Measurements from ENCODE around the gene IL3.

IL3 gene

DNA sequence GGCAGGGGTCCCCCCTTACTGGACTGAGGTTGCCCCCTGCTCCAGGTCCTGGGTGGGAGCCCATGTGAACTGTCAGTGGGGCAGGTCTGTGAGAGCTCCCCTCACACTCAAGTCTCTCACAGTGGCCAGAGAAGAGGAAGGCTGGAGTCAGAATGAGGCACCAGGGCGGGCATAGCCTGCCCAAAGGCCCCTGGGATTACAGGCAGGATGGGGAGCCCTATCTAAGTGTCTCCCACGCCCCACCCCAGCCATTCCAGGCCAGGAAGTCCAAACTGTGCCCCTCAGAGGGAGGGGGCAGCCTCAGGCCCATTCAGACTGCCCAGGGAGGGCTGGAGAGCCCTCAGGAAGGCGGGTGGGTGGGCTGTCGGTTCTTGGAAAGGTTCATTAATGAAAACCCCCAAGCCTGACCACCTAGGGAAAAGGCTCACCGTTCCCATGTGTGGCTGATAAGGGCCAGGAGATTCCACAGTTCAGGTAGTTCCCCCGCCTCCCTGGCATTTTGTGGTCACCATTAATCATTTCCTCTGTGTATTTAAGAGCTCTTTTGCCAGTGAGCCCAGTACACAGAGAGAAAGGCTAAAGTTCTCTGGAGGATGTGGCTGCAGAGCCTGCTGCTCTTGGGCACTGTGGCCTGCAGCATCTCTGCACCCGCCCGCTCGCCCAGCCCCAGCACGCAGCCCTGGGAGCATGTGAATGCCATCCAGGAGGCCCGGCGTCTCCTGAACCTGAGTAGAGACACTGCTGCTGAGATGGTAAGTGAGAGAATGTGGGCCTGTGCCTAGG, 13.0 kb downstream of the IL3 start, which contains the start of gene CSF2:
Gene CSF2, plus strand, starts transcription at position 559 of the 783 bp plus-strand sequence. Its CDS starts 35 bp downstream, at position 594.
- DNase-seq (ENCODE audit: low spot score) = no peak

DNA sequence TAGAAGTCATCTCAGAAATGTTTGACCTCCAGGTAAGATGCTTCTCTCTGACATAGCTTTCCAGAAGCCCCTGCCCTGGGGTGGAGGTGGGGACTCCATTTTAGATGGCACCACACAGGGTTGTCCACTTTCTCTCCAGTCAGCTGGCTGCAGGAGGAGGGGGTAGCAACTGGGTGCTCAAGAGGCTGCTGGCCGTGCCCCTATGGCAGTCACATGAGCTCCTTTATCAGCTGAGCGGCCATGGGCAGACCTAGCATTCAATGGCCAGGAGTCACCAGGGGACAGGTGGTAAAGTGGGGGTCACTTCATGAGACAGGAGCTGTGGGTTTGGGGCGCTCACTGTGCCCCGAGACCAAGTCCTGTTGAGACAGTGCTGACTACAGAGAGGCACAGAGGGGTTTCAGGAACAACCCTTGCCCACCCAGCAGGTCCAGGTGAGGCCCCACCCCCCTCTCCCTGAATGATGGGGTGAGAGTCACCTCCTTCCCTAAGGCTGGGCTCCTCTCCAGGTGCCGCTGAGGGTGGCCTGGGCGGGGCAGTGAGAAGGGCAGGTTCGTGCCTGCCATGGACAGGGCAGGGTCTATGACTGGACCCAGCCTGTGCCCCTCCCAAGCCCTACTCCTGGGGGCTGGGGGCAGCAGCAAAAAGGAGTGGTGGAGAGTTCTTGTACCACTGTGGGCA, 13.8 kb downstream of the IL3 start:
- DNase-seq (ENCODE audit: low spot score) = no peak

DNA sequence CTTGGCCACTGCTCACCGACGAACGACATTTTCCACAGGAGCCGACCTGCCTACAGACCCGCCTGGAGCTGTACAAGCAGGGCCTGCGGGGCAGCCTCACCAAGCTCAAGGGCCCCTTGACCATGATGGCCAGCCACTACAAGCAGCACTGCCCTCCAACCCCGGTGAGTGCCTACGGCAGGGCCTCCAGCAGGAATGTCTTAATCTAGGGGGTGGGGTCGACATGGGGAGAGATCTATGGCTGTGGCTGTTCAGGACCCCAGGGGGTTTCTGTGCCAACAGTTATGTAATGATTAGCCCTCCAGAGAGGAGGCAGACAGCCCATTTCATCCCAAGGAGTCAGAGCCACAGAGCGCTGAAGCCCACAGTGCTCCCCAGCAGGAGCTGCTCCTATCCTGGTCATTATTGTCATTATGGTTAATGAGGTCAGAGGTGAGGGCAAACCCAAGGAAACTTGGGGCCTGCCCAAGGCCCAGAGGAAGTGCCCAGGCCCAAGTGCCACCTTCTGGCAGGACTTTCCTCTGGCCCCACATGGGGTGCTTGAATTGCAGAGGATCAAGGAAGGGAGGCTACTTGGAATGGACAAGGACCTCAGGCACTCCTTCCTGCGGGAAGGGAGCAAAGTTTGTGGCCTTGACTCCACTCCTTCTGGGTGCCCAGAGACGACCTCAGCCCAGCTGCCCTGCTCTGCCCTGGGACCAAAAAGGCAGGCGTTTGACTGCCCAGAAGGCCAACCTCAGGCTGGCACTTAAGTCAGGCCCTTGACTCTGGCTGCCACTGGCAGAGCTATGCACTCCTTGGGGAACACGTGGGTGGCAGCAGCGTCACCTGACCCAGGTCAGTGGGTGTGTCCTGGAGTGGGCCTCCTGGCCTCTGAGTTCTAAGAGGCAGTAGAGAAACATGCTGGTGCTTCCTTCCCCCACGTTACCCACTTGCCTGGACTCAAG, 14.6 kb downstream of the IL3 start:
- DNase-seq (ENCODE audit: low spot score) = no peak

DNA sequence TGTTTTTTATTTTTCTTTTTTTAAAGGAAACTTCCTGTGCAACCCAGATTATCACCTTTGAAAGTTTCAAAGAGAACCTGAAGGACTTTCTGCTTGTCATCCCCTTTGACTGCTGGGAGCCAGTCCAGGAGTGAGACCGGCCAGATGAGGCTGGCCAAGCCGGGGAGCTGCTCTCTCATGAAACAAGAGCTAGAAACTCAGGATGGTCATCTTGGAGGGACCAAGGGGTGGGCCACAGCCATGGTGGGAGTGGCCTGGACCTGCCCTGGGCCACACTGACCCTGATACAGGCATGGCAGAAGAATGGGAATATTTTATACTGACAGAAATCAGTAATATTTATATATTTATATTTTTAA, 15.2 kb downstream of the IL3 start:
- DNase-seq (ENCODE audit: low spot score) = no peak

DNA sequence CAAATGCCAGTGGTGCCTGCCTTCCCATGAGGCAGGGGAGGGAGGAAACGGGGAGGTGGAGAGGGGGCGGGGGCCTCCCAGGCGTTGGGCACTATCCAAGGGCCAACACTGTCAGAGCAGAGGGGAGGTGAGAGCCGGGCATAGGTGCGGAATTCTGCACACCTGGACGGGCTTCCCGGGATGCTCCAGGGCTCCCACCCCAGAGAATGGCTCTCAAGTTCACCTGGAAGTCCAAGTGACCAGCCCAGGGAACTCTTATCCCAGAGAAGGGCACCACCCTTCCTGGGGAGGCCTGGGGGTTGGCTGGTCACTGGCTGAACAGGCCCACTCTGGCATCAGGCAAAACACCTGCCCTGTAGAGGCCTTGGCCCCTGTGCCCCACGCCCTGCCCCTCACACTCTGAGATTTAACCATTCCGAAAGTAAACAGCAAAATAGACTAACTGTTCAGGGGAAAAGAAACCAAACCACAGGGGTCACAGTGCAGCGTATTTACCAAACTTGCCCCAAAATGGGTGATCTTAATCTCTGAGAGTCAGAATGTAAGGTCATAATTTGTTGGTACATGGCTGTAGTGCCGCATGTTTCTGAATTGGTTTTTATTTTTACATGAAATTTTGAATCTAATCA, 15.9 kb downstream of the IL3 start:
- DNase-seq (ENCODE audit: low spot score) = no peak

DNA sequence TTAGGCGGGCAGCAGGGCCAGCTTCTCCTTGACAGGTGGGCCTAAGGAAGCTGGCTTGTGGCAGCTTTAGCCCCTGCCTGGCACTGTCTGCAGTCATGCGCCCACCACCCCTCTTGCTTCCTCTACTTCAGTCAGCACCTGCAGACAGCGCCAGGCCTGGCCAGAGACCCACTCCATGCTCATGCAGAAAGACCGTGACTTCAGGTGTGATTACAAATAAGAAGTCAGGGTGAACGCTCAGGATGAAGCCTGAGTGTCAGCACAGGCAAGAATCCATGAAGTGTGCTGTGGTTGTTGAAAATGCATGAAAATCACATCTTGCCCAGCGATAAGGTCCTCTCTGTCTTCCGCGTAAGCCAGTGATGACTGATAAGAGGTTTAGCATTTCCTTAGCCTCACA, 16.5 kb downstream of the IL3 start:
- no peak for DNase-seq (ENCODE audit: low spot score)

DNA sequence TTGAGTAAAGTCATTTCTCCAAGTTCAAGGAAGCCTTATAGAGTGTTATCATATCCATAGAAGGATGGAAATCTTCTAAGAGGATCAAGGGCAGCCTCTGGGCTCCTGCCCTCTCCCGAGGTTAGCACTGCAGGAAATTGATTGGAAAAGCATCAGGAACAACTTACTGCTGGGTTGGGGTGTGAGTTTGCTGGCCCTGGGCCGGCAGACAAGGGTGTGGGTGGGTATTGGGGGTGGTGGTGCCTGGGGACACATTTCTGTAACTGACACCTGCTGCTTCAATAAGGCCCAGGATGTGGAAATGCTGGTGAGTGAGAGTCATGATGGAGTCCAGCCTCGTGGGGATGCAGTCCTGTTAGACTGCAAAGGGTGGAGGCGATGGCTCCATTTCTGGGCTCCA, 18.6 kb downstream of the IL3 start:
- no peak for DNase-seq (ENCODE audit: low spot score)

DNA sequence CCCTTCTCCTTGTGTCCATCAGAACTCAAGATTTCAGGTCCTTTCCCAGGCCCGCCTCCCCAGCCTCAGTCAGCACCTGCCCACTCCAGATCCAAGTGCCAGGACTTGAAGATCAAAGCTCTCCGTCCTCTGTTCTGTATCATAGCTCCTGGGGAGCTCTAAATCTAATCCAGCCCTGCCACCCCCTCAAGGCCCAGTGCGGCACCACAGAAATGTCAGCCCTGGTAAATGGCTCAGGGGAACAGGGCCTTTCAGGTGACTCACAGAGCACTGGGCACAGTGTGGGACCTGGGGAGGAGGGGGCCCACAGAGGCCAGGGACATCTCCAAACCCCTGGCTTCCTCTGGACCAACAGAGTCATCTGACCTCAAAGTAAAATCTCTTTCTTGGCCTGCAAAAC, 19.2 kb downstream of the IL3 start:
- no peak for DNase-seq (ENCODE audit: low spot score)

DNA sequence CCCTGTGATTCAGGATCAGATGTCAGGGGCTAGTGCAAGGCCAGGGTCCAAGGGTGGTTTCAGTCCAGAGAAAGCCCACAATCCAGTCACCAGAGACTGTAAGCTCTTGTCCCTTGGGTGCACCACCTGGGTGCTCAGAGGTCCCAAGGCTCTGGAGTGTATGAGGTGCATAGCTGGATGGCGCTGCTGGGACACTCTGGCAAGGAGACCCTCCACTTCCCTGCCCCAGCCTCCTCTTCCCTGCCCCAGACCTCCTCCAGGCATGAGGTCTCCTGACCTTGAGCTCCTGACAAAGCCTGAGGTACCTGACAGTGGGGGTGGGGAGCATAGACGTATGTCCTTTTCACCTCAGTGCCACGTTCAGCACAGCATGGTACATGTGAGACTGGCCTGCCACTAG, 20.1 kb downstream of the IL3 start:
- no peak for DNase-seq (ENCODE audit: low spot score)

DNA sequence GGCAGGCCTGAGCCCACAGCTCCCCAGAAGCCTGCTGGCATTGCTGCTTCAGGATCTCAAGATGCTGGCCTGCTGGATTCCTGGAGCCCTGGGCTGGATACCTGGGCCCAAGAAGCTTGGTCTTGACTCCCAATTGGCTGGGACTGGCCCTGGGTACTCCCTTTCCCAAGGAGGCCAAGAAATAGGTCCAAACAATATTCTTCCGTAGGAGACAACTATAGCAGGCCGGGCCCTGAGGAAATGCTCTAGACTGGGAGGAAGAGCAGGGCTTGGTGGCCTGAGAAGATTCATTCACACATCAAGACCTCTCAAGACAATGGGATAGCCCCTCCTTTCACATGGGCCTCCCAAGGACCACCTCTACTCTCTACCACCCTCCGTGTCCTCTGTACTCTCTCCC, 21.0 kb downstream of the IL3 start:
- DNase-seq (ENCODE audit: low spot score) = no peak

DNA sequence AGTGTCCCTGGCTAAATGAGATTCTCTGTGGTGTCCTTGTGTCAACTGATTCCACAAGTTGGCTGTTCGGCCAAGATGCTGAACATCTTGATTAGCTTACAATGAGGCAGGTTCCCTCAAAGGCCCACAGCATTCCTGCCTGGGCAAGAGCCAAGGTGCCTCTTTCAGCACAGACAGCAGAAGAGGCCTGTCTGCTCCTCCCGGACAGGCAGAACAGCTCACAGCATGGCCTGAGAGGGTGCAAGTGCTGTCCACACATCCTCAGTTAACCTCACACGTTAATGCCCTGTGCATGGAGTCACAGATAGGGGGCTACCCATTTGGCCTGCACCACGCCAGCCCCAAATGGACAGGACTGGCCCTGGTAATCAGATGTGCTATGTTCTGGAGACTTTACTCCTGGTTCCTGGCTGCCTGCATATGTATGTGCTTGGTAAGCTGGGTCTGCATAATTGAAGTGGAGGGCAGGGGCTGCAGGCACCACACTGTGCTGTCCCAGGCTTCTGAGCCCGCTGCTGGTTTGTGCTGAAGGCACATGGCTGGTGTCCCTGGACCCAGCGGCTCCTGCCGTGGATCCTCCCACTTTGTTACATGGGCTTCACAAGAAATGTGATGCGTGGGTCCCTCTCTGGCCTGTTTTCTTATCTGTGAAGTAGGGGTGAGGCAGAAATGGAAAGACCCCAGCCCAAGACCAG, 22.0 kb downstream of the IL3 start:
- no peak for DNase-seq (ENCODE audit: low spot score)

DNA sequence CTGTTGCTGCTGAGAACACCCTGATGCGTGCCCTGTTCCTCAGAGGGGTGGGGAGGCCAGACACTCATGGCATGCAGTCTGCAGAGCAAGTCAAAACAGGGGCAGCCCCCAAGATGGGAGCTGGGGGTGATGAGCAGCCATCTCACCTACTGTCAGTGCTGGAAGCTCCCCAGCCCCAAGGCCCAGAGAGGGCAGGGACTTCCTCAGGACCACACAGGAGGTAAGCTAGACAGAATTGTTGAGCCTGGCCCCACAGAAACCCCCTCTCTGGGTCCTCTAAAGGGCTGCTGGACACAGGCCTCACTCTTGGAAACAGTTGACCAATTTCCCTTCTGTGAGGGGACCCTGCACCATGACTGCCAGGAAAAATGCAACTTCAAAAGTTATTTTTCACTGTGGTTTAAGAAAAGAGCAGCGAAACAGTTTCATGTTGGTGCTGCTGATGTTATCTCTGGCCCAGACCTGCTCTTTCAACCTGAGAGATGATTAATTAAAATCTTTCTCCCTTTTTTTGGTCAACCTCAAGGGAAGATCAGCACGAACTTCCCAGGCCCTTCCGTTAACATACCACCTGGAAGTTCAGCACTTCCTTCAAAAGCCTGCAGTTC, 22.7 kb downstream of the IL3 start:
- no peak for DNase-seq (ENCODE audit: low spot score)

DNA sequence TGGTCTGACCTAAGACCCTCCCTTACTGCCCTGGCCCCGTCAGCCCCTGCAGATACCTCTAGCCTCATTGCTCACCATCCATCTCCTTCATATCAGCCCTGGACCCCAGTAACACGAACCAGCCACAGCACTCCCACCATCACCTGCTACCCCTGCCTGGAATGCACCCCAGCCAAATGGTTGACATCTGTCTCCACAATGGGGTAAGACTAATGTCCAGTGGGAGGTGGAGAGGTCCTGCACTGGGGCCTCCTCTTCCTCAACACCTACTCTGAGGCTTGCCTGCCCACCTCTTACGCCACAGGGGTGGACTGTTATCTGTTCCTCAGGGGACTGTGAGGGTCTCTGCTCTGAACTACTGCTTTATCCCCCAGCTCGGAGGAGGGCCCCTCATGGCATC, 25.2 kb downstream of the IL3 start:
- DNase-seq (ENCODE audit: low spot score) = no peak

DNA sequence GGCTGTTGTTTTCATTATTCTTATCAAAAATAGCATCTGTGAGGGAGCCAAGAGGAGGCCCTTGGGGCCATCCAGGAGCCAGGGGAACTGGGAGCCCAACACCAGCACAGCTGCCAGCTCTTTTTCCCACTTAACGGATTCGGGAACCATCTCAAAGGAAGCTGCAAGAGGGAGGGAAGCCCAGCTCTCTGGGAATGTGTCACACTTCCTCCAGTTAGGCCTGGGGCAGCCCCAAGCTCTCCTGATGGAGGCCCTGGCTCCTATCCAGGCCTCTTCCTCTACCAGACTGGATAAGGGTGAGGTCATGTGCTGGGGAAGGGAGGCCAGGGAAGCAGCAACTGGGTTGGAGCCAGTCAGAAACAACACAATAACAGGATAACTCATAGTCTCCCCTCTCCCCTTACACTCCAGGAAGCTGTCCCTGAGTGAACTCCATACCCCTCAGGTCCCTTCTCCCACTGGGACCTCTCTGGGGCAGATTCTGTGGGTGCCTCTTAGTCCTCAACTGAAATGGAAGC, 25.9 kb downstream of the IL3 start:
- no peak for DNase-seq (ENCODE audit: low spot score)

DNA sequence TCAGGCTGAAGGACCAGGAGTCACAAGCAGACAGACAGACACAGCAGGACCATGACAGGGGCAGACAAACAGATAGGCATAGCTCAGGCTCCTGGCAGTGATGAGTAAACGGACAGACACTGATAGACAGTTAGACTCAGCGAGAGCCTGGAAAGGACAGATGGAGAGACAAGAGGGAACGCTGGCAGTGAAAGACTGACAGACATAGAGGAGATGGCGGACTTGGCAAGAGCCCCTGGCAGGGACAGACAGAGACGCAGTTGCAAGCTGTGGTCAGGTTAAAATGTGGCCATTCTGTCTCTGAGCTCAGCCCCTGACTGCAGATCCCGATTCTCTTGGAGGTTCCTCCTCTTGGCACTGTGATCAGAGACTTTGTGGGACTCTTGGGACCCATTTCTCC, 26.7 kb downstream of the IL3 start:
- no peak for DNase-seq (ENCODE audit: low spot score)

DNA sequence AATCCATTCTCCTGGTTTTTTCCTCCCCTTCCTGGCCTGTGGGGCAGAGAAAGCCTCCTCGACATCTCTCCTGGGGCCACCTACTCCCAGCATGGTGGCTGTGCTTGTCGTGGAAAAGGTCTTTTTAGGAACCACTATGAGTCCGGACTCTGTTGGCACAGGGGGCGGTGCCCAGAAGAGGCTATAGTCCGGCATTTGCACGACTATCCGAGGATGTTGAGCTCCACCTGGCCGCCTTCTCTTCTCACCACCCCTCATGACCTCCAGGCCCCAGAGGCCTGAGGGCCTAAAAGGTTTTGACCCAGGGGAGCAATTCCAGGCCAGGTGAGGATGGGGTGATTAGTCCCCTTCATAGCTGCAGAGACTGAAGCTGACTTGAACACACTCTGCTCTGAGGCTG, 27.2 kb downstream of the IL3 start:
- no peak for DNase-seq (ENCODE audit: low spot score)

DNA sequence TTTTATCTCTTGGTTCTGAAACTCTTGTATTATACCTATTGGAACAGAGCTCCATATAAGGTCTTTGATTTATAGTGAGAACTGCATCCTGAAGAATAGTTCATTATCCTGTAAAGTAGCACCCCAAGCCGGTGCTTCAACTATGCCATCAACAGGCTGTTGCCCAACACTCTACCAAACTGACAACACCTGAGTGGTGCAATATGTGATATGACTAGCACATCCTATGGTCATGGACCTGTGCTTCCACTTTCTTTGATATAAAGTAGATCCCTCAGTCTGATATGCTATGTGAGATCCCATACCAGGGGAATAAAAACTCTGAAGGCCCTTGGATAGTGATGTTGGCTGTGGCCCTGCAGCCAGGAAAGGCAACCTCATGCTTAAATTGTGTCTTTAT, 28.9 kb downstream of the IL3 start:
- DNase-seq (ENCODE audit: low spot score) = no peak

DNA sequence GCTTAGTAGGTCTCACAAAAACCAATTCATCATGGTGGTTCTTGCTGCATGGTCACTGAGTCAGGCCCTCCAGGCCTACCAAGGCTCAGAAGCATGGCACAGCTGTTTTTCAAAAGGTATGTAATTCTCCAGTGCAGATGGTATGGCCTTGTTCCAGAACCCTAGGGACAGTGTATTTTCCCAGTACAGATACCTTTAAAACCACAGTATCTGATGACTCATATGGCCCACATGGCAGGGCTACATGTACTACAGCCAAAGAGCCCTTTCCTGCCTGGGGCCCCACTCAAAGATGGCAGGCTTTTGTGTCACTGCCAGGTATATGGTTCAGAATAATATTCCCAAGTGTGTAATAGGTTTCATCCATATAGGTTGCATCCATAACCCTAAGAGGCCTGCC, 29.7 kb downstream of the IL3 start:
- DNase-seq (ENCODE audit: low spot score) = no peak

DNA sequence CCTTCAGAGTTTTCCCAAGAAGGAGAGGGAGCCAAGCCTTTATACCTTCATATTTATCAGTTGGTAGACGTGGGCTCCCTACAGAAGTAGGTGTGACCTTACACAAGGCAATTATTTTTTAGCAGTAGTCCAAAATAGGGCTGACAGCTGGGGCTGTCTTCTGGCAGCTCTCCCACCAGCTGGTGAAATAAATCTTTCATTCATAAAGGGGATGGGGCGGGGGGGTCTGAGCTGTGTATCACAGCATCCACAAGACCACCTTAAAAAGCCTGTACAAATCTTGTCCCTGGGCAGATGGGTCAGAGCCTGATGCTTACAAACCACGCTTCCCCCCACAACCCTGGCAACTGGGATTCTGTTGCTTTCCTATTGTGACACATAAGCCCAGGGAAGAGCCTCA, 32.8 kb downstream of the IL3 start:
- DNase-seq (ENCODE audit: low spot score) = no peak

DNA sequence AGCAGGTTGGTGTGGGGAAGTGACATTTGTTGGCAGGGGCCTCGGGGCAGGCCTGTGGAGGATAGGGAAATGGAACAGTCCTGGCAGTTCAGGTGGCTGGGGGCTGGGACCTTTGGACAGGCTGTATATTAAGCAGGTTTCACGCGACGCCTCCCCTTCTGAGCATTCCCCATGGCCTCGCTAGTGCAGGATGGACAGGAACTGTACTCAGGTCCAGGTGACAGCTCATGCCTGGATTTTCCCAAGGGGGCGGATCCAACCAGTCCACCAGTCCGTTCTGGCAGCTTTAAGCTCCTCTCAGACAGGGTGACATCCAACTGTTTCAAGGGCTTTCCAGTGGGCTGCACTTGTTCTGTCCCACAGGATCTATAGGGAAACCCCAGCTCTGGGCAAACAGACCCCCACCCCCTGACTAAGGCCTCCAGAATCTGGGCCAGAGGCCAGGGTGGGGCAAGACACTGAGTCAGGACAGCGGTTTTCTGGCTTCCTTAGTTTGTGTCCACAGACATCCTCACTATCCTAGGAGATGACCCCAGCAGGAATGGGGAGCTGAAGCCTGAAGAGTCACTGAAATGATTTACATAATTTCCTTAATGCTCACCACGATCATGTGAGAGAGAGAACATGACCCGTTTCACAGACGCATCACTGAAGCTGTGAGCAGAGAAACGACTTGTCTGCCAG, 34.1 kb downstream of the IL3 start:
- DNase-seq (ENCODE audit: low spot score) = no peak

DNA sequence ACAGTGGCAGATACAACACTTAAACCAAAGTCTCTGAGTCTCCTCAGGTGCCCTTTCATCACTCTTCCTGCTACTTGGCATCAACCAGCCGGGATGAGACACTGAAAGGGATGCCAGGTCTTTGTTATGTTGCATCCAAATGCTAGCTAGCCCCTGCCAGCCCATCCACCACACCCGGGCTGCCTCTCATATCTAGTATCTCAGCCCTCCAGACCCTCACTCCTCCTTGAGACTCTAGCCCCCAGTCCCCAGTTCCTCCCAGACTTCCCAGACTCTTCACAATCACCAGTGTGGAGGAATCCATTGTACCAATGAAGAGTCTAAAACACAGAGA, 34.6 kb downstream of the IL3 start:
- no peak for DNase-seq (ENCODE audit: low spot score)

All from globus pallidus (tissue), 1 donor.